Activated naive CD4-positive, alpha-beta T cell treated with Interleukin-2 at 50 U/mL for 16 hours (primary cell): ENCODE measurements around the gene GABPB1.

ENCODE experiments used
- DNase-seq: peaks from one replicate; pipeline ENCODE4 v3.0.0-alpha.2; 2020

Gene GABPB1

DNA sequence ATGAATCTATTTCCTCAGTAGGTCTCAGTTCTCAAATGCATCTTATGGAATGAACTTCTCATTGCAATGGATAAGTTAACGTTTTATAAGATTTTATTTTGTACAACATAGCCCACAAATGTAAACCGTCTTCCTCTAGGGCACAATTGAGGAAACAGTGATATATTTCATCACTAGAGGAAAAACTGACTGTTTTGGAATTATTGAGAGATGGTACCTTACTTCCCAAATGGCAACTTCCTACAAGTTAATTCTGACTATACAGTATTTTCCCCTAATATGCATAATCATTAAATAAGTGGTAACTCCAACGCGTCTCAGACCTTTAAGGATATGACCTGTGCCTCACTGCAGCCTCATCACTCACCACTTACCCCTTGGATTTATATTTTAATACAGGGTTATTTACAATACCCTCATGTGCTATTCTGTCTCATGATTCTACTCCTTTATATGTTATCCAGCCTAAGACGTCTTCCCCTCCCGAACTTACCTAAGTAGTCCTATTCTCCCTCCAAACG is 13.3 kb downstream of the GABPB1 start:
- no peak for DNase-seq

DNA sequence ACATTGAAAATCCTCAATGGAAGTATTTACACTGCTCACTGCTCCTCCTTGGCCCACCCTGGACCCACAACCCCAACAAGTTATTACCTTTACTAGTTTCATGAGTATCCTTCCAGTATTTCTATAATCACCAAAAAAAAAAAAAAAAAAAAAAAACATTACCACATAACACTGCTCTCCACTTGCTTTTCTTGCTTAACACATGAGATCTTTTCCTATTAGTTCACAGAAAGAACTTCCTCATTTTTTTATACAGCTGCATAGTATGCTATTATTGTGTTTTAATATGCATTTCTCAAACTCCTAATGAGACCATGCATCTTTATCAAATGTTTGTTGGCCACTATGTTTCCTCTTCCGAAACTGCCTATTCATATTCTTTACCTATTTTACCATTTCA is 14.6 kb downstream of the GABPB1 start:
- no peak for DNase-seq

DNA sequence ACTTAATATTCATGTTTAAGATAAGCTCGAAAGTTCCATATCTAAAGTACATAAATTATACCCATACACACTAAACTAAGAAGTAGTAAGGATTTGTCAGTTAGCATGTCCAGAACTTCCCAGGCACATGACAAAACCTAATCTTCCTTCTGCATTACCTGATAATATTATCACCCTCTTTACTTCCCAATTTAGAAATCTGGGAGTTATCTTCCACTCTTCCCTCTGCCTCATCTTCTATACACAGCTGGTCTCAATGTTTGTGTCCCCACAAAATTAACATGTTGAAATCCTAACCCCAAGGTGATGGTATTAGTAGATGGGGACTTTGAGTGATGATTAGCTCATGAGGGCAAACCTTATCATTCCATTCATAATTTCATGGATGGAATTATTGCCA is 15.3 kb downstream of the GABPB1 start:
- DNase-seq = no peak

DNA sequence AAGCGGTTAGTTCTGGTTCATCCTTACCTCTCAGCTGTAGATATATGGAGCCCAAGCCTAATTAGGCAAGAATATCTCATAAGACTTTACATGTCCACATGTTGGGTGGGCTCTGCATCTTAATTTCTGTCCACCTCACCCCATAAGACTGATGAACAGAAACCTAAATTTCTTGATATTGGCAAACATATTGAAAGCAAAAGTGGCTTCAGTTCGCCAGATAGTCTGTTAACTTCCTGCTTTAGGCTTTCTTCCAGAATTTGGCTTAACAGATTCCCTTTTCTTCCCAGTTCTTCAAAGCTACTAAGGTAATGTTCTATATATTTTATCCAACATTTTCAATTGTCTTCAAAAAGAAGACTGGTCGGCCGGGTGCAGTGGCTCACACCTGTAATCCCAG is 19.7 kb downstream of the GABPB1 start:
- DNase-seq = no peak

- DNase-seq = no peak
Measured at GRCh38 chr15:50333229-50333628, 21.8 kb downstream of the GABPB1 start.

GRCh38 chr15:50330921-50331320 is 24.1 kb downstream of the GABPB1 start:
- DNase-seq = no peak

GRCh38 chr15:50328116-50328515 is 26.9 kb downstream of the GABPB1 start:
- no peak for DNase-seq

DNA sequence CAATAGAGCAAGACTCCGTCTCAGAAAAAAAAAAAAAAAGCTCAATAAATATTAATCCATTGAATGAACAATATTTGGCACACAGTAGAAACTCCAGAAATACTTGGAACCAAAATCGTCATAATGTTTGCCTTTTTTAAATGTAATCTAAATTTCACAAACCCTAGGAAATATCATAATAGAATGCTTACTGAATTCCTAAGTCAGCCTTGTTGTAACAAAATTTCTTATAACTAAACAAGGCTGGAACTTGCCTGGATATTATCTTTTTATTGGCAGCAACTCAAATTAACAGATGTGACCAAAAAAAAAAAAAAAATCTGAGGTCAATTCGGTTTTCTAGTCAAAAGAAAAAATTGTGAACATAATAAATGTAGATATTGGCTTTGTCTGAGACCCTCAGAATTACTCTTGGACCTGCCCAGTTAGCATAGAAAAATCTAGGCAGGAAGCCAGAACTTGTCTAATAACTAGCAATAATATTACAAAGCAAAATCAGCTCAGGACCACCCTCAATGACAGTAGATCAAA is 33.3 kb downstream of the GABPB1 start:
- no peak for DNase-seq

DNA sequence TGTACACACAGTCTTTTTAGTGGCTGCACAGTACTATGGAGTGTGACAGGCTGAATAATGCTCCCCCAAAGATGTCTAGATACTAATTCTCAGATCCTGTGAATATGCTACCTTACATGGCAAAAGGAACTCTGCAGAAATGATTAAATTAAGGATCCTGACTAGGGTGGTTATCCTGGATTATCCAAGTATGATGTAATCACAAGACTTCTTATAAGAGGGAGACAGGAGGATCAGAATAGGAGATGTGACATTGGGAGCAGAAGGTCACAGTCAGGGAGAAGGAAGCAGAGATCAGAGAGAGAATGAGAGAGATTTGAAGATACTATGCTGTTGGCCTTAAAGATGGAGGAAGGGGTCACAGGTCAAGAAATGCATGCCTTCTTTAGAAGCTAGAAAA is 34.5 kb downstream of the GABPB1 start:
- DNase-seq = no peak

DNA sequence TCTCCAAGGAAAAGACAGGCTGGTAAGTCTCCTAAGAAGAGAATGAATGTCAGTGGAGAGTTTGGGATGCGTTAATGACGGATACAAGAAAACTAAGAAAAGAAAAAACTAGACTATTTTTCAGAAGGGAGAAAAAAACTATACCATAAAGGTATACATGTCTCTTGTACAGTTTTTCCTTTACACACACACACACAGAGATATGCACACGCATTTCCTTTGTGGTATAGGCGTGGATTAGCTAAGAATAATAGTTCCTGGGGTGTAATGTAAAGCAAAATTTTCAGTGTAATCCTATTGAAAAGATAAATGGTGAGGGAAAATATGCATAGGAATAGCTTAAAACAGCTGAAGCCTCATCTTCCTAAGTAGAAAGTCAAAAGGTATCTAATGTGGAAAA is 36.3 kb downstream of the GABPB1 start:
- DNase-seq = no peak

DNA sequence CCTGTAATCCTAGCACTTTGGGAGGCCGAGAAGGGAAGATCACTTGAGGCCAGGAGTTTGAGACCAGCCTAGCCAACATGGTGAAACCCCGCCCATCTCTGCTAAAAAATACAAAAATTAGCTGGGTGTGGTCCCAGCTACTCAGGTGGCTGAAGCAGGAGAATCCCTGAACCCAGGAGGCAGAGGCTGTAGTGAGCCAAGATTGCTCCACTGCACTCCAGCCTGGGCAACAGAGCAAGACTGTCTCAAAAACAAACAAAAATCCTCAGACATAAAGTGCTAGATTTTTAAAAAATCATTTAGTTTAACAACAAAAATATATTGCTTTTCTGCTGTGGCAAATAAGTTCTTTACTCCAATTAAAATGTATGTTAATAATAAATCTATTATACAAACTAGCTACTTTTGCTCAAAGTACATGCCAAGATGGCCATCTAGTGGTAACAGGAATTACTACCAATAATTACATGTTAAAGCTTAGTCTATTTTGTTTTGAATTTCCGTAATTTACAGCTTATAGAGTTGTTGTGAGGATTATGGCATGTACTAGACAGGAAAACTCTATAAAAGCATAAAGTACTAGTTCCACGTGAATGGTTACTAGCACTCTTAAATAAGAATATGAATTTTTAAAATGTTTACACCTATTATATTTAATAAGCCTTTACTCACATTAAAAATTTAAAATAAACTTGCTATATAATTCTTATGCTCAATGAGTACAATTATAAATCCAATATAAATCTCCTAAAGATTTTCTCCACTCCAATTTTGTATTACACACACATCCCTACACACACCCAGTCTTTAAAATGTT is 39.0 kb downstream of the GABPB1 start:
- DNase-seq = no peak

GRCh38 chr15:50312636-50313035 is 42.4 kb downstream of the GABPB1 start:
- no peak for DNase-seq

GRCh38 chr15:50307799-50308198 is 47.2 kb downstream of the GABPB1 start:
- no peak for DNase-seq

GRCh38 chr15:50304836-50305235 is 50.2 kb downstream of the GABPB1 start:
- no peak for DNase-seq

DNA sequence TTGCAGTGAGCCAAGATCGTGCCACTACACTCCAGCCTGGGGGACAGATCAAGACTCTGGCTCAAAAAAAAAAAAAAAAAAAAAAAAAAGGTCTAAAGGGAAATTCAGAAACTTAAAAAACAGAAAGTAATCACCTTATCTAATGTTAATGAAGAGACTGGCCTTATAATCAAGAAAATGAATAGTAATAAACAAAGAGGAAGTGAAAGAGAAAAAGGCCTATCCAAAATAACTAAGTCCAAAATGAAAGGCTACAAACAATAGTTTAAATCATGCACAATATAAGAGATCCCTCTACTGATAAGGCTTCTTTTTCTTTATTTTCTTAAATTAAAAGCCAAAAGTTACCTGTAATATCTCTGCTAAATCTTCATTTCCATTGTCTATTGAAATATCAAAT is 52.4 kb downstream of the GABPB1 start:
- DNase-seq = no peak

- no peak for DNase-seq
Measured at GRCh38 chr15:50298340-50298739, 56.7 kb downstream of the GABPB1 start.

GRCh38 chr15:50295966-50296365 is 59.0 kb downstream of the GABPB1 start:
- no peak for DNase-seq

DNA sequence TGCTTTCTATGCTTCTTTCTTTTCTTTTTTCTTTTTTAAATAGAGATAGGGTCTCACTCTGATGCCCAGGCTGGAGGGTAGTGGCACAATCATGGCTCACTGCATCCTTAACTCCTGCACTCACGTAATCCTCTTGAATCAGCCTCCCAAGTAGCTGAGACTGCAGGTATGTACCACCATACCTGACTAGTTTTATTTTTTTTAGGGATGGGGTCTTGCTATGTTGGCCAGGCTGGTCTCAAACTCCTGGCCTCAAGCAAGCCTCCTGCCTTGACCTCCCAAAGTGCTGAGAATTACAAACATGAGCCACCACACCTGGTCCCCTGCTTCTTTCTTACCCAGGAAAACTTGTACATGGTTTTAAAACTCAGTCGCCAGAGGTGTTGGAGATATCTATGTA is 65.2 kb downstream of the GABPB1 start:
- DNase-seq = no peak

GRCh38 chr15:50287324-50288116 is 67.5 kb downstream of the GABPB1 start:
- no peak for DNase-seq

GRCh38 chr15:50281427-50281826 is 73.6 kb downstream of the GABPB1 start:
- no peak for DNase-seq

GRCh38 chr15:50280271-50280670 is 74.7 kb downstream of the GABPB1 start:
- no peak for DNase-seq

- no peak for DNase-seq
Measured at GRCh38 chr15:50278496-50278895, 76.5 kb downstream of the GABPB1 start.

- DNase-seq = no peak
Measured at GRCh38 chr15:50277370-50277769, 77.6 kb downstream of the GABPB1 start.

GRCh38 chr15:50275908-50276307 is 79.1 kb downstream of the GABPB1 start:
- DNase-seq = no peak
